Cardiac fibroblast (primary cell): ENCODE measurements around the gene ST6GALNAC4.

Experiments
- DNase-seq, 2 donors: peaks; one replicate each; pipeline versions ENCODE4 v3.0.0 to v3.0.0-alpha.2; 2010; ENCODE audit warnings: low read depth in 2 of 2
- H3K4me3 ChIP-seq, 2 donors: replicated peaks in 1 of 2; 1 replicate in 1 of 2; 2 replicates in 1 of 2; pipeline ENCODE4 v1.5.1; 2011; ENCODE audit warnings: low read depth in 2 of 2, low read length in 2 of 2, mild to moderate bottlenecking in 2 of 2, moderate library complexity in 1 of 2
- TF ChIP-seq, protein P1 (sequence below): IDR thresholded peaks from one replicate; pipeline ENCODE4 v1.5.1; 2011; ENCODE audit warnings: low read depth, mild to moderate bottlenecking, low read length, inconsistent platforms

ST6GALNAC4 gene

GRCh38 chr9:127946728-127947127 is 29.9 kb upstream of the ST6GALNAC4 start:
- no peak overlapping the region for H3K4me3 ChIP-seq
- TF ChIP-seq, protein P1, sequence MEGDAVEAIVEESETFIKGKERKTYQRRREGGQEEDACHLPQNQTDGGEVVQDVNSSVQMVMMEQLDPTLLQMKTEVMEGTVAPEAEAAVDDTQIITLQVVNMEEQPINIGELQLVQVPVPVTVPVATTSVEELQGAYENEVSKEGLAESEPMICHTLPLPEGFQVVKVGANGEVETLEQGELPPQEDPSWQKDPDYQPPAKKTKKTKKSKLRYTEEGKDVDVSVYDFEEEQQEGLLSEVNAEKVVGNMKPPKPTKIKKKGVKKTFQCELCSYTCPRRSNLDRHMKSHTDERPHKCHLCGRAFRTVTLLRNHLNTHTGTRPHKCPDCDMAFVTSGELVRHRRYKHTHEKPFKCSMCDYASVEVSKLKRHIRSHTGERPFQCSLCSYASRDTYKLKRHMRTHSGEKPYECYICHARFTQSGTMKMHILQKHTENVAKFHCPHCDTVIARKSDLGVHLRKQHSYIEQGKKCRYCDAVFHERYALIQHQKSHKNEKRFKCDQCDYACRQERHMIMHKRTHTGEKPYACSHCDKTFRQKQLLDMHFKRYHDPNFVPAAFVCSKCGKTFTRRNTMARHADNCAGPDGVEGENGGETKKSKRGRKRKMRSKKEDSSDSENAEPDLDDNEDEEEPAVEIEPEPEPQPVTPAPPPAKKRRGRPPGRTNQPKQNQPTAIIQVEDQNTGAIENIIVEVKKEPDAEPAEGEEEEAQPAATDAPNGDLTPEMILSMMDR, result no peak
- DNase-seq, result no peak

- no peak for DNase-seq
- TF ChIP-seq, protein P1, result no peak
- no peak overlapping the region for H3K4me3 ChIP-seq
Observed at GRCh38 chr9:127945942-127946341, 29.1 kb upstream of the ST6GALNAC4 start.

- no peak for DNase-seq
- TF ChIP-seq, protein P1, result no peak
- no peak overlapping the region for H3K4me3 ChIP-seq
Observed at GRCh38 chr9:127945338-127945737, 28.5 kb upstream of the ST6GALNAC4 start.

- H3K4me3 ChIP-seq, result no peak overlapping the region
- TF ChIP-seq, protein P1, result no peak
- DNase-seq, result no peak
Observed at GRCh38 chr9:127944586-127945218, 27.9 kb upstream of the ST6GALNAC4 start.

- TF ChIP-seq, protein P1, result peak; percentile 97
- peak; percentile 81 to 82 for DNase-seq
Observed at GRCh38 chr9:127943731-127944144, 26.9 kb upstream of the ST6GALNAC4 start.

DNA sequence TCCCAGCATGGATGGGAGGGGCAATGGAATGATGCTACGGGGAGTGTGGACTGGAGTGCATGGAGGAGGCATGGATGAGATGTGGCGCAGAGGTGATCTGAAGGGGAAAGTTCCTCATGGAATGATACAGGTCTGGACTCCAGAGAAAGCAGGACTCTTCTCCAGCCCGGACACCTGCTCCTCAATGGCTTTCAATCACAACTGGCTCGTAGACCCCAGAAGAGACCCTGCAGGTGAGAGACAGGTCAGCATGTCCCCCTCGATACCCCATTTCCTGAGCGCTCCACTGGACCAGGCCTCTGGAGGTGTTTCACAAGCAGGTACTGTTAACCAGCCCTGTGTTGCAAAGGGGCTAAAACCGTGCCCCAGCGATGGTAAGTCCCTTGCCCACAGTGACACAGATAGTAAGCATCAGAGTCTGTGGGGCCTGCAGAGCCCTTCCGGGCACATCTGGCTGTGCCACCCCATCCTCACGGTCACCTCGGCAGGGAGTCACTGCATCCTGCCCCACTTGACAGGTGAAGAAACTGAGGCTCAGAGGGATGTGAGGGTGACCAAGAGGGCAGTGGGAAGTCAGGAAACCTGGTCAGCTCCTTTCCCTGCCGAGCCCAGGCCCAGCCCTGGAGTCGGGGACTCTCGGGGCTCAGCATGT is 26.3 kb upstream of the ST6GALNAC4 start:
- DNase-seq, result no peak
- TF ChIP-seq, protein P1, result no peak
- H3K4me3 ChIP-seq, result no peak overlapping the region

More at GRCh38 chr9:127943731-127944144, 26.9 kb upstream of the ST6GALNAC4 start:
- H3K4me3 ChIP-seq, result no peak overlapping the region
